ENCODE results near the gene FCSK. TPM values are rescaled to one million over a fixed set of nuclear protein-coding genes. Genes with fewer than 3 reads are reported as not detected.

Gene FCSK
- total RNA-seq, 1 donor from 2014 or later = 20.6 TPM

DNA sequence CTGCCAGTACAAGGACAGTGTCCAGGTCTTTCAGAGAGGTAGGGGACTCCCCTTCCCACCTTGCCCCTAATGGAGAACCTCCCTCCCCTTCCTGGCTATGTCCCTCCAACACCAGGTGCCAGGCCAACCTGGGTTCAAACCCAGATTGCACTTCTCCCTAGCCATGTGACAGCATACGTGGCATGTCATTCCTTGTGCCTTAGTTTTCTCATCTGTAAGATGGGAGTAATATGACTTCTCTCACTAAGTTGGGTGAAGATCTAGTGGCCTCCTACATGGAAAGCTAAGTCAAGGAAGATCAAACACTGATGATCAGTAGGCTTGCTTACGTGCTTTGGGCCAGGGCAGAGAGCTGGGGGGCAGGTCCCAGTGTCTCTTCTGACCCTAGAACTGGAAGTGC, 8.8 kb downstream of the FCSK start:
- H3K36me3 ChIP-seq = peaks cover 0 to 19% of the 10 kb centered on the region in 2 donors
- no peak overlapping the region for H3K4me3 ChIP-seq
- intact Hi-C loops (cut with DNase I) = loop anchor here (10.0 kb wide), 1 partner anchor 78 kb away; no protein-coding TSS in a partner anchor
- H3K4me1 ChIP-seq = no peaks in the 10 kb centered on the region
- no peak overlapping the region for H3K27ac ChIP-seq
- no peak for DNase-seq (ENCODE audit: extremely low spot score in 2 of 2)
- TF ChIP-seq, protein P1, sequence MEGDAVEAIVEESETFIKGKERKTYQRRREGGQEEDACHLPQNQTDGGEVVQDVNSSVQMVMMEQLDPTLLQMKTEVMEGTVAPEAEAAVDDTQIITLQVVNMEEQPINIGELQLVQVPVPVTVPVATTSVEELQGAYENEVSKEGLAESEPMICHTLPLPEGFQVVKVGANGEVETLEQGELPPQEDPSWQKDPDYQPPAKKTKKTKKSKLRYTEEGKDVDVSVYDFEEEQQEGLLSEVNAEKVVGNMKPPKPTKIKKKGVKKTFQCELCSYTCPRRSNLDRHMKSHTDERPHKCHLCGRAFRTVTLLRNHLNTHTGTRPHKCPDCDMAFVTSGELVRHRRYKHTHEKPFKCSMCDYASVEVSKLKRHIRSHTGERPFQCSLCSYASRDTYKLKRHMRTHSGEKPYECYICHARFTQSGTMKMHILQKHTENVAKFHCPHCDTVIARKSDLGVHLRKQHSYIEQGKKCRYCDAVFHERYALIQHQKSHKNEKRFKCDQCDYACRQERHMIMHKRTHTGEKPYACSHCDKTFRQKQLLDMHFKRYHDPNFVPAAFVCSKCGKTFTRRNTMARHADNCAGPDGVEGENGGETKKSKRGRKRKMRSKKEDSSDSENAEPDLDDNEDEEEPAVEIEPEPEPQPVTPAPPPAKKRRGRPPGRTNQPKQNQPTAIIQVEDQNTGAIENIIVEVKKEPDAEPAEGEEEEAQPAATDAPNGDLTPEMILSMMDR (IDR thresholded peaks at IDR 0.05) = no peak
- no peak for TF ChIP-seq POLR2AphosphoS5 (IDR thresholded peaks at IDR 0.05; ENCODE audit: insufficient read depth in 1 of 2, low read depth in 1 of 2)
- TF ChIP-seq POLR2A (IDR thresholded peaks at IDR 0.05) = no peak
- no peaks in the 10 kb centered on the region for H3K27me3 ChIP-seq
- no peaks in the 10 kb centered on the region for H3K9me3 ChIP-seq

DNA sequence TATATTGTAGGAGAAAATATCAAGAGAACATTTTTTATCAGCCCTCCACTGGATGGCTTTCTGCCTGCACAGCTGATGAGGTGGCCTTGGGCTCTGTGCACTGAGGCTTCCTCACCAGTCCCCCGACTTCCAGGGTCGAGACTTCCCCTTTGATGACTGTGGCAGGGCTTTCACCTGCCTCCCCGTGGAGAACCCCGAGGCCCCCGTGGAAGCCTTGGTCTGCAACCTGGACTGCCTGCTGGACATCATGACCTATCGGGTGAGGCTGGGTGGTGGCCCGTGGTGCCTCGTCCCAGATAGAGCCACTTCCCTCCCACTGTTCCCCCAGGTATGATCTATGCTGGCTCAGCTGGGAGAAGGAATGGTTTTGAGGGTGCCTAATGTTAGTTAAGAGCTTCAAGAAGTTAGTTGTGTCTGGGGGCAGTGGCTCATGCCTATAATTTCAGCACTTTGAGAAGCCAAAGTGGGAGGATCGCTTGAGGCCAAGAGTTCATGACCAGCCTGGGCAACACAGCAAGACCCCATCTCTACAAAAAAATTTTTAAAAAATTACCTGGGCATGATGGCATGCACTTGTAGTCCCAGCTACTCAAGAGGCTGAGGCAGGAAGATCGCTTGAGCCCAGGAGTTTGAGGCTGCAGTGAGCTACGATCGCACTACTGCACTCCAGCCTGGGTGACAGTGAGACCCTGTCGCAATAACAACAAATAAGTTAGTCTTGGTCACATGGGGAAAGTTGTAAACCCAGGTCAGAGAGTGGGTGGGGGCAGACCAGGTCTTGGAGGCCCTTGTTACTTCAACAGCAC, 11.8 kb downstream of the FCSK start:
- Histone ChIP-seq H3K36me3 (peaks cover 0 to 19% of the 10 kb centered on the region in 2 donors), H3K4me3 (no peak overlapping the region), H3K9me3 (no peaks in the 10 kb centered on the region), H3K4me1 (no peaks in the 10 kb centered on the region), H3K27me3 (no peaks in the 10 kb centered on the region), H3K27ac (no peak overlapping the region)
- intact Hi-C loops (cut with DNase I) = loop anchor here (10.0 kb wide), 1 partner anchor 81 kb away; no protein-coding TSS in a partner anchor
- DNase-seq (ENCODE audit: extremely low spot score in 2 of 2) = no peak
- TF ChIP-seq, protein P1 (IDR thresholded peaks at IDR 0.05) = no peak
- TF ChIP-seq POLR2AphosphoS5 (IDR thresholded peaks at IDR 0.05; ENCODE audit: insufficient read depth in 1 of 2, low read depth in 1 of 2) (no peak), POLR2A (IDR thresholded peaks at IDR 0.05) (no peak)

DNA sequence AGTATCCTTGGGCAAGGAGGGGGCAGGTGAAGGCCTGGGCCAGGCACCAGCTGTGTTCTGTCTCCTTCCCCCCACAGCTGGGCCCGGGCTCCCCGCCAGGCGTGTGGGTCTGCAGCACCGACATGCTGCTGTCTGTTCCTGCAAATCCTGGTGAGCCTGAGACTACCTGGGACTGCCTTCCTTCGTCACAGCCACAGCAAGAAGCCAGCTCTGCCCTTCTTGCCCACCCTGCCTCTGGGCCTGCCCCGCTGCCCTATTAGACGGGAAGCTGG, 12.3 kb downstream of the FCSK start:
- Histone ChIP-seq H3K36me3 (peaks cover 0 to 19% of the 10 kb centered on the region in 2 donors), H3K4me3 (no peak overlapping the region), H3K27ac (no peak overlapping the region), H3K27me3 (no peaks in the 10 kb centered on the region), H3K9me3 (no peaks in the 10 kb centered on the region), H3K4me1 (no peaks in the 10 kb centered on the region)
- DNase-seq (ENCODE audit: extremely low spot score in 2 of 2) = no peak
- TF ChIP-seq, protein P1 (IDR thresholded peaks at IDR 0.05) = no peak
- TF ChIP-seq POLR2AphosphoS5 (IDR thresholded peaks at IDR 0.05; ENCODE audit: insufficient read depth in 1 of 2, low read depth in 1 of 2) (no peak), POLR2A (IDR thresholded peaks at IDR 0.05) (no peak)
- intact Hi-C loops (cut with DNase I) = loop anchor here (10.0 kb wide), 1 partner anchor 82 kb away; no protein-coding TSS in a partner anchor

DNA sequence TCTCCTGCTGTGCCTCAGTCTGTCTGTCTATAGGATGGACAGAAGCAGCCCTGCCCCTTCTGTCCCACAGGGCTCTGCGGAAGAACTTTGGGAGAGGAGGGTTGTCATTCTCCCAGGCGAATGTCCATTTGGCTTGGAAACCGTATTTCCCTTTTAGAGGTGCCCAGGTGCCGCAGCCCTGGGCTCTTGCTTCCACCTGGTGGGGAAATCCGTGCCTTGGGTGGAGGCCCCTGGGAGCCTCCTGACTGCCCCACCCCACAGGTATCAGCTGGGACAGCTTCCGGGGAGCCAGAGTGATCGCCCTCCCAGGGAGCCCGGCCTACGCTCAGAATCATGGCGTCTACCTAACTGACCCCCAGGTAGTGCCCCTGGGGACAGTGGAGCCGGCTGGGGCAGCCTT, 12.7 kb downstream of the FCSK start:
- no peak overlapping the region for H3K4me3 ChIP-seq
- no peaks in the 10 kb centered on the region for H3K9me3 ChIP-seq
- H3K27ac ChIP-seq = no peak overlapping the region
- no peaks in the 10 kb centered on the region for H3K27me3 ChIP-seq
- TF ChIP-seq POLR2A (IDR thresholded peaks at IDR 0.05) (no peak), POLR2AphosphoS5 (IDR thresholded peaks at IDR 0.05; ENCODE audit: insufficient read depth in 1 of 2, low read depth in 1 of 2) (no peak)
- TF ChIP-seq, protein P1 (IDR thresholded peaks at IDR 0.05) = no peak
- no peak for DNase-seq (ENCODE audit: extremely low spot score in 2 of 2)
- intact Hi-C loops (cut with DNase I) = loop anchor here (10.0 kb wide), 1 partner anchor 82 kb away; no protein-coding TSS in a partner anchor
- H3K4me1 ChIP-seq = no peaks in the 10 kb centered on the region
- peaks cover 0 to 19% of the 10 kb centered on the region in 2 donors for H3K36me3 ChIP-seq

DNA sequence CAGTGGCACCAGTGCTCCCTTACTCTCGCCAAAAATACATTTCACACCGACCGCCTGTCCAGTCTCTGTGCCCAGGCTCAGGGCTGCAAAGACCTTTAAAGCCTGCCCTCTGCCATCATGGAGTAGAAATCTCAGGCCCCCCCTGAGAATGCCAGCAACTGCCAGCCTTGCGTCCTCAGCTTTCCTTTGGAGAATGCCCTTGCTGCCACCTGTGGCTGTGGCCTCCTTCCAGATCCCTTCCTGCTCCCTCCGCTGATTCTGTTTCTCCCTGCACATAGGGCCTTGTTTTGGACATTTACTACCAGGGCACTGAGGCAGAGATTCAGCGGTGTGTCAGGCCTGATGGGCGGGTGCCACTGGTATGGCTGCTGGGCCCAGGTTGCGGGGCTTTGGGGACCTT, 13.2 kb downstream of the FCSK start:
- Histone ChIP-seq H3K27ac (no peak overlapping the region), H3K27me3 (no peaks in the 10 kb centered on the region), H3K9me3 (no peaks in the 10 kb centered on the region), H3K4me1 (no peaks in the 10 kb centered on the region), H3K36me3 (peaks cover 0 to 19% of the 10 kb centered on the region in 2 donors), H3K4me3 (no peak overlapping the region)
- TF ChIP-seq, protein P1 (IDR thresholded peaks at IDR 0.05) = no peak
- TF ChIP-seq POLR2A (IDR thresholded peaks at IDR 0.05) = no peak
- TF ChIP-seq POLR2AphosphoS5 (IDR thresholded peaks at IDR 0.05; ENCODE audit: insufficient read depth in 1 of 2, low read depth in 1 of 2) = no peak
- DNase-seq (ENCODE audit: extremely low spot score in 2 of 2) = no peak
- intact Hi-C loops (cut with DNase I) = loop anchor here (10.0 kb wide), 1 partner anchor 83 kb away; no protein-coding TSS in a partner anchor

All from vagina (tissue), 2 donors.